H1 (cell line): Measurements from ENCODE around the gene TNRC6C. TPM values are rescaled to one million over a fixed set of nuclear protein-coding genes. Genes with fewer than 3 reads are reported as not detected.
A peak's percentile ranks its signal among the peaks of the same experiment; 100 is the strongest.

Experiments used
- CTCF ChIA-PET: fragments of 300-600 bp; sonication (Branson Sonifier 250); formaldehyde crosslinking; loops from one replicate; lab custom pipeline; 2021; ENCODE audit not compliant: partially characterized antibody; lab: Charles Lee
- POLR2A ChIA-PET: fragments of 300-600 bp; sonication (Branson Sonifier 250); formaldehyde crosslinking; loops from one replicate; lab custom pipeline; 2021; ENCODE audit warnings: inconsistent platforms; ENCODE audit not compliant: partially characterized antibody; lab: Charles Lee
- DNase-seq, 2 experiments: peaks; one replicate each; pipeline versions ENCODE4 v3.0.0 to v3.0.0-alpha.2; 2010 to 2022; ENCODE audit warnings: low spot score in 2 of 2, low read depth in 1 of 2, mixed read lengths in 1 of 2
- FAIRE-seq: peaks from 2 replicates; lab custom pipeline; 2011; peaks lifted over from hg19 to GRCh38; lab: Jason Lieb, UNC
- H2AFZ ChIP-seq: 2 replicates; pipeline ENCODE4 v1.8.1; 2012; ENCODE audit warnings: low read length, inconsistent platforms
- H2AK5ac ChIP-seq: 2 replicates; pipeline ENCODE4 v1.6.1; 2013; ENCODE audit warnings: low read depth, low read length
- H2BK120ac ChIP-seq: replicated peaks from 2 replicates; pipeline ENCODE3; 2013; ENCODE audit warnings: low read depth, low read length, inconsistent platforms
- H2BK12ac ChIP-seq: 2 replicates; pipeline ENCODE4 v1.6.1; 2013; ENCODE audit warnings: low read depth, low read length
- H2BK15ac ChIP-seq: 2 replicates; pipeline ENCODE4 v1.6.1; 2013; ENCODE audit warnings: low read length
- H2BK20ac ChIP-seq: 2 replicates; pipeline ENCODE4 v1.6.1; 2013; ENCODE audit warnings: low read length
- H2BK5ac ChIP-seq: 2 replicates; pipeline ENCODE4 v1.6.1; 2013; ENCODE audit warnings: low read depth, low read length
- H3K14ac ChIP-seq: 2 replicates; pipeline ENCODE4 v1.6.1; 2013; ENCODE audit warnings: inconsistent platforms; ENCODE audit not compliant: insufficient read length
- H3K18ac ChIP-seq: 2 replicates; pipeline ENCODE4 v1.6.1; 2013; ENCODE audit warnings: low read length; ENCODE audit errors: extremely low read depth
- H3K23ac ChIP-seq: 2 replicates; pipeline ENCODE4 v1.6.1; 2013; ENCODE audit warnings: inconsistent platforms; ENCODE audit not compliant: insufficient read length
- H3K23me2 ChIP-seq: 2 replicates; pipeline ENCODE4 v1.6.1; 2013; ENCODE audit warnings: low read depth, low read length
- H3K27ac ChIP-seq: 2 replicates; pipeline ENCODE4 v1.6.1; 2011; ENCODE audit warnings: low read depth, low read length, inconsistent platforms
- H3K27me3 ChIP-seq, 4 experiments: replicated peaks in 1 of 4; 1 replicate in 1 of 4; 2 replicates in 3 of 4; pipeline versions ENCODE4 v1.6.1 to v1.8.1; 2011 to 2013; ENCODE audit warnings: low read length in 3 of 4, mild to moderate bottlenecking in 3 of 4, inconsistent platforms in 2 of 4, mixed read lengths in 2 of 4, moderate library complexity in 1 of 4; ENCODE audit not compliant: control insufficient read depth in 3 of 4, insufficient read depth in 3 of 4; ENCODE audit errors: extremely low read depth in 1 of 4
- H3K36me3 ChIP-seq, 4 experiments: 2 replicates each; pipeline versions ENCODE4 v1.6.1 to v1.8.1; 2011 to 2013; ENCODE audit warnings: mild to moderate bottlenecking in 4 of 4, low read length in 3 of 4, moderate library complexity in 2 of 4, control low read depth in 1 of 4, inconsistent platforms in 1 of 4; ENCODE audit not compliant: insufficient read depth in 4 of 4, control insufficient read depth in 2 of 4
- H3K4ac ChIP-seq: replicated peaks from 2 replicates; pipeline ENCODE3; 2013; ENCODE audit warnings: low read length, low read depth, mixed read lengths, inconsistent platforms; ENCODE audit not compliant: insufficient read length
- H3K4me1 ChIP-seq, 4 experiments: replicated peaks in 1 of 4; 1 replicate in 1 of 4; 2 replicates in 3 of 4; pipeline versions ENCODE4 v1.6.1 to v1.8.1; 2011 to 2013; ENCODE audit warnings: low read length in 3 of 4, inconsistent platforms in 2 of 4, mixed read lengths in 1 of 4; ENCODE audit not compliant: insufficient read depth in 4 of 4, control insufficient read depth in 3 of 4
- H3K4me2 ChIP-seq, 2 experiments: 2 replicates each; pipeline versions ENCODE4 v1.6.1 to v1.8.1; 2011 to 2013; ENCODE audit warnings: low read depth in 2 of 2, low read length in 2 of 2, control low read depth in 1 of 2, inconsistent platforms in 1 of 2, mild to moderate bottlenecking in 1 of 2; ENCODE audit not compliant: insufficient read depth in 1 of 2
- H3K4me3 ChIP-seq, 4 experiments: fragments of 200-600, 300-600 bp in 1 of 4; sonication (generic), shearing (Covaris generic), sonication (Bioruptor Twin) in 1 of 4; 2 replicates each; pipeline versions ENCODE4 v1.5.1 to v1.8.1; 2011 to 2016; ENCODE audit warnings: low read length in 4 of 4, low read depth in 3 of 4, control low read depth in 2 of 4, inconsistent platforms in 2 of 4, mild to moderate bottlenecking in 2 of 4, mixed read lengths in 1 of 4, moderate library complexity in 1 of 4; ENCODE audit not compliant: insufficient read depth in 2 of 4; ENCODE audit errors: extremely low read depth in 1 of 4
- H3K56ac ChIP-seq: replicated peaks from 2 replicates; pipeline ENCODE3; 2013; ENCODE audit warnings: low read depth, mild to moderate bottlenecking, mixed read lengths, low read length, inconsistent platforms; ENCODE audit not compliant: insufficient read length
- H3K79me1 ChIP-seq: 2 replicates; pipeline ENCODE4 v1.6.1; 2013; ENCODE audit warnings: low read depth, low read length, control low read depth
- H3K79me2 ChIP-seq, 2 experiments: 2 replicates each; pipeline versions ENCODE4 v1.6.1 to v1.8.1; 2012 to 2013; ENCODE audit warnings: low read length in 2 of 2, mild to moderate bottlenecking in 2 of 2, inconsistent platforms in 1 of 2; ENCODE audit not compliant: insufficient read depth in 2 of 2, control insufficient read depth in 1 of 2
- H3K9ac ChIP-seq, 4 experiments: replicated peaks in 1 of 4; 1 replicate in 1 of 4; 2 replicates in 3 of 4; pipeline versions ENCODE4 v1.6.1 to v1.8.1; 2011 to 2013; ENCODE audit warnings: low read depth in 3 of 4, low read length in 3 of 4, control low read depth in 2 of 4, mild to moderate bottlenecking in 2 of 4, moderate library complexity in 2 of 4, inconsistent platforms in 1 of 4; ENCODE audit errors: extremely low read depth in 1 of 4
- H3K9me3 ChIP-seq, 2 experiments: 2 replicates each; pipeline versions ENCODE4 v1.6.1 to v1.8.1; 2012 to 2013; ENCODE audit warnings: mild to moderate bottlenecking in 2 of 2, moderate library complexity in 2 of 2, control low read depth in 1 of 2, inconsistent platforms in 1 of 2, low read depth in 1 of 2, low read length in 1 of 2, mixed read lengths in 1 of 2; ENCODE audit not compliant: insufficient read depth in 2 of 2
- H4K20me1 ChIP-seq, 2 experiments: replicated peaks in 1 of 2; 2 replicates each; pipeline versions ENCODE3 to v1.8.1; 2011 to 2013; ENCODE audit warnings: inconsistent platforms in 2 of 2, low read length in 2 of 2, mild to moderate bottlenecking in 1 of 2; ENCODE audit not compliant: insufficient read depth in 2 of 2, control insufficient read depth in 1 of 2
- H4K5ac ChIP-seq: 2 replicates; pipeline ENCODE4 v1.6.1; 2013; ENCODE audit warnings: low read length, low read depth, mixed read lengths, inconsistent platforms; ENCODE audit not compliant: insufficient read length
- H4K8ac ChIP-seq: 2 replicates; pipeline ENCODE4 v1.8.0; 2013; ENCODE audit warnings: mild to moderate bottlenecking, moderate library complexity, low read length, inconsistent platforms; ENCODE audit not compliant: insufficient read depth; ENCODE audit errors: extremely low read depth
- H4K91ac ChIP-seq: replicated peaks from 2 replicates; pipeline ENCODE3; 2013; ENCODE audit warnings: low read length, mixed read lengths, inconsistent platforms; ENCODE audit not compliant: insufficient read length
- ATF2 ChIP-seq: IDR thresholded peaks from 2 replicates; pipeline ENCODE4 v1.6.1; 2012; ENCODE audit warnings: low read length, inconsistent platforms
- EGR1 ChIP-seq: IDR thresholded peaks from 2 replicates; pipeline ENCODE4 v1.6.1; 2011; ENCODE audit warnings: low read depth, low read length, borderline replicate concordance
- RAD21 ChIP-seq, 2 experiments: IDR thresholded peaks in 1 of 2; conservative IDR thresholded peaks in 1 of 2; 2 replicates each; pipeline ENCODE4 v1.6.1; 2011; ENCODE audit warnings: low read depth in 2 of 2, low read length in 2 of 2, improper control_type of control experiment in 1 of 2, inconsistent platforms in 1 of 2, mild to moderate bottlenecking in 1 of 2, moderate library complexity in 1 of 2
- RBBP5 ChIP-seq: IDR thresholded peaks from 2 replicates; pipeline ENCODE4 v1.7.1; 2012; ENCODE audit warnings: low read depth, mild to moderate bottlenecking, inconsistent platforms, low read length, moderate library complexity, borderline replicate concordance
- SP4 ChIP-seq: IDR thresholded peaks from 2 replicates; pipeline ENCODE4 v1.6.1; 2012; ENCODE audit warnings: low read length, inconsistent platforms
- TBP ChIP-seq: IDR thresholded peaks from 2 replicates; pipeline ENCODE4 v1.6.1; 2011; ENCODE audit warnings: low read depth, low read length, improper control_type of control experiment
- WGBS, 2 experiments: shearing (Covaris generic) in 1 of 2; methylation state at CpG; one replicate each; pipeline versions ENCODE4 v1.1.6 to v1.1.7; 2013 to 2015; ENCODE audit warnings: low lambda C conversion rate in 2 of 2, mixed read lengths in 2 of 2, inconsistent platforms in 1 of 2, low coverage in 1 of 2, missing lambda C conversion rate in 1 of 2; ENCODE audit not compliant: insufficient replicate concordance in 2 of 2, insufficient coverage in 1 of 2, insufficient read length in 1 of 2; ENCODE audit errors: extremely low coverage in 1 of 2, missing lambda C conversion rate in 1 of 2; 5-methylcytosine and 5-hydroxymethylcytosine counted together
- polyA plus RNA-seq, 7 experiments: library from polyadenylated mRNA; depleted of rRNA in 3 of 7; stranded (reverse) in 5 of 7; unstranded in 2 of 7; fragments of >200 nt in 5 of 7; fragments of 200-250 nt in 2 of 7; gene quantifications; 1 replicate in 5 of 7; 2 replicates in 1 of 7; 4 replicates in 1 of 7; pipeline versions ENCODE4 v1.2.1 to v1.2.3, GENCODE V29; 2011 to 2013; ENCODE audit warnings: missing spikeins in 2 of 7, mixed read lengths in 2 of 7
- total RNA-seq: library from RNA; stranded (reverse); fragmentation: NEBNext Ultra II Directional; extraction: Animal tissue kit (Norgen Biotek cat#: 25700); gene quantifications from 2 replicates; pipeline ENCODE4 v1.2.1, GENCODE V29; 2021

TNRC6C gene
- total and polyA plus RNA-seq, 2 of the 8 experiments (the other 6 are each of a cell fraction or from before 2014, with no cell fraction given) = 2.8 to 28.9 TPM

GRCh38 chr17:78133971-78134898, 175.7 kb downstream of the TNRC6C start:
- whole genome bisulfite sequencing, 2 experiments = 55% methylated on average over 38 of the region's 39 CpGs; no CpG with 5 or more reads in 1 of the 2 experiments
- H4K8ac ChIP-seq = peak overlapping the region; percentile 86
- no peak overlapping the region for H3K56ac ChIP-seq
- H2AK5ac ChIP-seq = peak overlapping the region; percentile 95
- no peaks in the 10 kb centered on the region for H3K36me3 ChIP-seq
- peak overlapping the region in 1 of 4 experiments; percentile 13; a peak in 1 of 7 replicates for H3K9ac ChIP-seq
- H4K91ac ChIP-seq = peak overlapping the region; percentile 83
- peak; percentile 36 for FAIRE-seq
- ChIA-PET CTCF (interaction anchor here (0.6 to 8.0 kb wide), 26 partner anchors 10 to 594 kb away, joined by 3 to 122 read pairs (median 4); partner anchors contain the start of genes AFMID, TK1 and TMC6), POLR2A (interaction anchor here (0.6 to 4.6 kb wide), 7 partner anchors 18 to 80 kb away, joined by 3 to 16 read pairs (median 4); partner anchors contain the start of genes AFMID, BIRC5 and TK1)
- no peak overlapping the region for H3K4me2 ChIP-seq
- peaks cover 0 to 22% (median 7%) of the 10 kb centered on the region in 4 experiments; a peak in 5 of 7 replicates for H3K4me1 ChIP-seq
- H3K23ac ChIP-seq = no peak overlapping the region
- H2BK120ac ChIP-seq = no peak overlapping the region
- DNase-seq = peak; percentile 72 to 87
- peak overlapping the region; percentile 98; the same call in 1 of the 2 replicates for H2BK12ac ChIP-seq
- peaks cover 0 to 4% of the 10 kb centered on the region in 2 experiments for H4K20me1 ChIP-seq
- no peak overlapping the region for H2AFZ ChIP-seq
- H3K4ac ChIP-seq = peak overlapping the region; percentile 11
- no peak overlapping the region; a peak in 1 of 8 replicates for H3K4me3 ChIP-seq
- peak overlapping the region; percentile 15 for H4K5ac ChIP-seq
- peak overlapping the region; percentile 96 for H2BK15ac ChIP-seq
- H3K14ac ChIP-seq = no peak overlapping the region
- H3K9me3 ChIP-seq = no peaks in the 10 kb centered on the region
- H3K18ac ChIP-seq = peak overlapping the region; percentile 25; the same call in 1 of the 2 replicates
- H3K27ac ChIP-seq = no peak overlapping the region
- no peaks in the 10 kb centered on the region for H3K79me2 ChIP-seq
- H2BK20ac ChIP-seq = peak overlapping the region; percentile 68
- no peaks in the 10 kb centered on the region for H3K79me1 ChIP-seq
- H3K27me3 ChIP-seq = peaks cover 0 to 26% (median 17%) of the 10 kb centered on the region in 4 experiments; a peak in 5 of 7 replicates
- H2BK5ac ChIP-seq = peak overlapping the region; percentile 54; the same call in 1 of the 2 replicates
- no peaks in the 10 kb centered on the region; the same call in 1 of the 2 replicates for H3K23me2 ChIP-seq
- TF ChIP-seq TBP = peak; percentile 56; the same call in 1 of the 2 replicates
- TF ChIP-seq RBBP5 = no peak
- TF ChIP-seq SP4 = 0 out of 2 replicates have a peak, but pooled peaks have one; percentile 34
- peak; percentile 72; the same call in 1 of the 2 replicates for TF ChIP-seq EGR1
- peak; percentile 65 to 82 for TF ChIP-seq RAD21 (IDR thresholded peaks at IDR 0.05 in 1 of 2, conservative IDR thresholded peaks at IDR 0.05 in 1 of 2; ENCODE audit: low read depth in 2 of 2, low read length in 2 of 2)
- 0 out of 2 replicates have a peak, but pooled peaks have one; percentile 20 for TF ChIP-seq ATF2
